Tibial artery (tissue), 4 donors: ENCODE measurements around the gene ZNF813.
A peak's percentile ranks its signal among the peaks of the same experiment; 100 is the strongest.

Experiments
- DNase-seq, 2 donors: peaks; one replicate each; pipeline ENCODE4 v3.0.0-alpha.2; 2019
- H3K27ac ChIP-seq, 2 donors: fragments of 200-600 bp; sonication (generic) in 1 of 2; 1 replicate in 1 of 2; 2 replicates in 1 of 2; pipeline ENCODE4 v1.5.1; 2018 to 2019; ENCODE audit warnings: mild to moderate bottlenecking in 1 of 2
- H3K27me3 ChIP-seq, 2 donors: fragments of 200-600 bp; sonication (generic) in 1 of 2; one replicate each; pipeline versions ENCODE4 v1.5.1 to v1.6.0; 2016 to 2019
- H3K36me3 ChIP-seq, 3 donors: fragments of 200-600 bp; sonication (generic) in 2 of 3; one replicate each; pipeline ENCODE4 v1.5.1; 2016 to 2019; ENCODE audit warnings: mild to moderate bottlenecking in 2 of 3
- H3K4me1 ChIP-seq, 4 donors: fragments of 200-600 bp; sonication (generic) in 2 of 4; 1 replicate in 3 of 4; 2 replicates in 1 of 4; pipeline ENCODE4 v1.5.1; 2016 to 2019
- H3K4me3 ChIP-seq, 2 donors: fragments of 200-600 bp; sonication (generic) in 1 of 2; 1 replicate in 1 of 2; 2 replicates in 1 of 2; pipeline ENCODE4 v1.5.1; 2018 to 2019; ENCODE audit warnings: mild to moderate bottlenecking in 2 of 2
- H3K9me3 ChIP-seq, 3 donors: fragments of 200-600 bp; sonication (generic) in 1 of 3; one replicate each; pipeline ENCODE4 v1.5.1; 2016 to 2019
- CTCF ChIP-seq, 2 experiments: fragments of 200-600 bp in 1 of 2; fragments of 450-650 bp in 1 of 2; IDR thresholded peaks; one replicate each; pipeline ENCODE4 v1.5.1; 2017 to 2019; ENCODE audit warnings: antibody characterized with exemption in 2 of 2, mild to moderate bottlenecking in 1 of 2, moderate library complexity in 1 of 2
- intact Hi-C: fragments of 100-400 bp; cut with DNase I; formaldehyde crosslinking; loops from one replicate; pipeline ENCODE4 v1.15.0; 2023; ENCODE audit warnings: low total_unique reads

The ZNF813 gene

GRCh38 chr19:53530622-53531021 lies 63.1 kb downstream of the ZNF813 start:
- Histone ChIP-seq H3K4me1 (no peaks in the 10 kb centered on the region), H3K9me3 (peaks cover 0 to 10% (median 4%) of the 10 kb centered on the region in 3 donors), H3K36me3 (no peaks in the 10 kb centered on the region), H3K4me3 (no peak overlapping the region), H3K27ac (no peak overlapping the region), H3K27me3 (no peaks in the 10 kb centered on the region)
- intact Hi-C loops = no loop called here
- no peak for DNase-seq
- TF ChIP-seq CTCF (IDR thresholded peaks at IDR 0.05) = no peak

GRCh38 chr19:53531457-53531856 lies 63.9 kb downstream of the ZNF813 start:
- Histone ChIP-seq H3K27me3 (no peaks in the 10 kb centered on the region), H3K4me1 (no peaks in the 10 kb centered on the region), H3K9me3 (peaks cover 0 to 2% (median 0%) of the 10 kb centered on the region in 3 donors), H3K36me3 (no peaks in the 10 kb centered on the region), H3K4me3 (no peak overlapping the region), H3K27ac (no peak overlapping the region)
- no peak for TF ChIP-seq CTCF (IDR thresholded peaks at IDR 0.05)
- no peak for DNase-seq
- intact Hi-C loops = no loop called here

GRCh38 chr19:53532362-53532761 lies 64.8 kb downstream of the ZNF813 start:
- H3K4me1 ChIP-seq = no peaks in the 10 kb centered on the region
- H3K27me3 ChIP-seq = no peaks in the 10 kb centered on the region
- H3K9me3 ChIP-seq = no peaks in the 10 kb centered on the region
- DNase-seq = no peak
- no peak overlapping the region for H3K27ac ChIP-seq
- no peak overlapping the region for H3K4me3 ChIP-seq
- intact Hi-C loops = no loop called here
- TF ChIP-seq CTCF (IDR thresholded peaks at IDR 0.05) = no peak
- H3K36me3 ChIP-seq = no peaks in the 10 kb centered on the region

- Histone ChIP-seq H3K9me3 (no peaks in the 10 kb centered on the region), H3K4me1 (peaks cover 0 to 9% (median 2%) of the 10 kb centered on the region in 4 donors), H3K36me3 (peaks cover 0 to 7% (median 2%) of the 10 kb centered on the region in 3 donors), H3K27me3 (no peaks in the 10 kb centered on the region), H3K4me3 (no peak overlapping the region), H3K27ac (no peak overlapping the region)
- no peak for DNase-seq
- intact Hi-C loops = no loop called here
- TF ChIP-seq CTCF (IDR thresholded peaks at IDR 0.05) = no peak
Observed at GRCh38 chr19:53536225-53536548, 68.7 kb downstream of the ZNF813 start.

GRCh38 chr19:53537121-53537520 lies 69.6 kb downstream of the ZNF813 start:
- H3K36me3 ChIP-seq = peaks cover 4 to 10% (median 5%) of the 10 kb centered on the region in 3 donors
- H3K27me3 ChIP-seq = no peaks in the 10 kb centered on the region
- peak overlapping the region; percentile 64 to 77 for H3K4me3 ChIP-seq
- TF ChIP-seq CTCF (IDR thresholded peaks at IDR 0.05) = no peak
- no peak for DNase-seq
- H3K27ac ChIP-seq = peak overlapping the region; percentile 87 to 88
- H3K9me3 ChIP-seq = no peaks in the 10 kb centered on the region
- intact Hi-C loops = no loop called here
- peaks cover 0 to 9% (median 2%) of the 10 kb centered on the region in 4 donors for H3K4me1 ChIP-seq
